T1000 (cell line): ENCODE results near the gene ATG5.

Source experiments
- DNase-seq: peaks from one replicate; lab custom pipeline; 2025; ENCODE audit warnings: mixed read lengths; lab: John Stamatoyannopoulos, UW

ATG5 gene

GRCh38 chr6:106180208-106180607 lies 145.4 kb downstream of the ATG5 start:
- DNase-seq: no peak

- no peak for DNase-seq
Measured at GRCh38 chr6:106178900-106179299, 146.7 kb downstream of the ATG5 start.

GRCh38 chr6:106177786-106178185 lies 147.8 kb downstream of the ATG5 start:
- no peak for DNase-seq

GRCh38 chr6:106173124-106173879 lies 152.3 kb downstream of the ATG5 start:
- no peak for DNase-seq

- DNase-seq: no peak
Measured at GRCh38 chr6:106170030-106170791, 155.3 kb downstream of the ATG5 start.

- DNase-seq: no peak
Measured at GRCh38 chr6:106169517-106169916, 156.0 kb downstream of the ATG5 start.

- no peak for DNase-seq
Measured at GRCh38 chr6:106168097-106168888, 157.3 kb downstream of the ATG5 start.

GRCh38 chr6:106167096-106167814 lies 158.3 kb downstream of the ATG5 start:
- DNase-seq: no peak

- DNase-seq: no peak
Measured at GRCh38 chr6:106165885-106166485, 159.6 kb downstream of the ATG5 start.

- DNase-seq: no peak
Measured at GRCh38 chr6:106163966-106164877, 161.3 kb downstream of the ATG5 start.

- no peak for DNase-seq
Measured at GRCh38 chr6:106163446-106163965, 162.1 kb downstream of the ATG5 start.

GRCh38 chr6:106162921-106163320 lies 162.6 kb downstream of the ATG5 start:
- DNase-seq: no peak

GRCh38 chr6:106161893-106162292 lies 163.7 kb downstream of the ATG5 start:
- no peak for DNase-seq

GRCh38 chr6:106161311-106161874 lies 164.2 kb downstream of the ATG5 start:
- no peak for DNase-seq

GRCh38 chr6:106160189-106160588 lies 165.4 kb downstream of the ATG5 start:
- no peak for DNase-seq

- peak; percentile 43 for DNase-seq
Measured at GRCh38 chr6:106159531-106159940, 166.0 kb downstream of the ATG5 start.

GRCh38 chr6:106158816-106159215 lies 166.7 kb downstream of the ATG5 start:
- no peak for DNase-seq

- no peak for DNase-seq
Measured at GRCh38 chr6:106156863-106157262, 168.7 kb downstream of the ATG5 start.

- no peak for DNase-seq
Measured at GRCh38 chr6:106156413-106156812, 169.1 kb downstream of the ATG5 start.
